ENCODE data around the gene RAD50. TPM values are rescaled to one million over a fixed set of nuclear protein-coding genes. Genes with fewer than 3 reads are reported as not detected.

The RAD50 gene
- total RNA-seq, 2 donors from 2014 or later: 28.4 to 32.7 TPM

DNA sequence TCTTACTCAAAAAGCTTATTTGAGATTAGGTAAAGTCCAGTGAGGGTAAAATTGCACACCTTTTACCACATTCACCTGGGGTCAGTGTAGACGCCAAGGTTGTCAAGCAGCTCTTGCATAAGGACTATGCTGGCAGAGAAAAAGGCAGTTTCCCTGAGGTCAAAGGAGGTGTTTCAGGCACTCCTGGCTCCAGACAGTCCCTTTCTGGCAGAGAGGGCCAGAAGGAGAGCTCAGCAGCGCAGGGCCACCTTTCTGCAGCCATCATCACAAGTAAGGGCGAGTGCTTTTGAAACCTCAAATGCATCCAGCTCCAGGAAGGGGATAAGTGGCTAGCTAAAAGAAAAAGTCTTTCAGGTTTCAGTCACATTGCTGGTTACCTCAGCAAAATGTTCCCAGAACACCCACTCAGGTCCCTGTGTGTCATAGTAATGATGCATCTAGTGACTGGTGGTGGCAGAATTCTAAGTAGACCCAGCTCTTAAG is 84.5 kb downstream of the RAD50 start:
- no peak for ATAC-seq (ENCODE audit: insufficient number of reproducible peaks, low FRiP score, low read depth)

DNA sequence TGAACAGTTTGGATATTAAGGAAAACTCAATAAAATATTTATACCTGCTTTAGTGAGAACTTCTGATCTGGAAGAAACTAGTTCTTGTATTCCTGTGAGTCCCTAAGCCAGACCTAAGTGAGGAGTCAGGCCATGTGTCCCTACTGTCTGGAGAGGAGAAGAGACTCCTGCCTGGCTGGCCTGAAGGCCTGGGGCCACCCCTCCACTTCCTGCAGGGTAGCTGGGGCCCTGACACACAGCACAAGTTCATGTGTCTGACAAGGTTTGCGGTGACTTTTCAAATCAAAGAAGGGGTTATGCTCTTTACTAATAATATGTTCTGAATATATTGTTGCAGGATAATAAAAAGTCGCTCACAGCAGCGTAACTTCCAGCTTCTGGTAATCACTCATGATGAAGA is 85.1 kb downstream of the RAD50 start:
- H3K27me3 ChIP-seq (replicated peaks; ENCODE audit: insufficient read depth): no peaks in the 10 kb centered on the region
- no peaks in the 10 kb centered on the region for H3K4me1 ChIP-seq (ENCODE audit: control insufficient read depth in 1 of 2, low read depth in 2 of 2)
- peaks cover 30% of the 10 kb centered on the region for H3K36me3 ChIP-seq
- H3K4me3 ChIP-seq: no peak overlapping the region
- H3K27ac ChIP-seq: no peak overlapping the region
- DNase-seq (ENCODE audit: low spot score): no peak
- TF ChIP-seq CTCF (IDR thresholded peaks at IDR 0.05): no peak
- no peak for ATAC-seq (ENCODE audit: insufficient number of reproducible peaks, low FRiP score, low read depth)
- H3K9me3 ChIP-seq: no peaks in the 10 kb centered on the region

More for the DNA sequence above, 84.5 kb downstream of the RAD50 start:
- Histone ChIP-seq H3K27me3 (replicated peaks; ENCODE audit: insufficient read depth) (no peaks in the 10 kb centered on the region), H3K4me3 (no peak overlapping the region), H3K36me3 (peaks cover 30% of the 10 kb centered on the region), H3K27ac (no peak overlapping the region), H3K9me3 (no peaks in the 10 kb centered on the region), H3K4me1 (ENCODE audit: control insufficient read depth in 1 of 2, low read depth in 2 of 2) (no peaks in the 10 kb centered on the region)
- no peak for TF ChIP-seq CTCF (IDR thresholded peaks at IDR 0.05)
- no peak for DNase-seq (ENCODE audit: low spot score)

GRCh38 chr5:132644177-132644576 is 87.4 kb downstream of the RAD50 start:
- Histone ChIP-seq H3K27ac (no peak overlapping the region), H3K27me3 (replicated peaks; ENCODE audit: insufficient read depth) (no peaks in the 10 kb centered on the region), H3K4me3 (no peak overlapping the region), H3K36me3 (peaks cover 13% of the 10 kb centered on the region), H3K9me3 (peaks cover 5% of the 10 kb centered on the region), H3K4me1 (ENCODE audit: control insufficient read depth in 1 of 2, low read depth in 2 of 2) (no peaks in the 10 kb centered on the region)
- no peak for ATAC-seq (ENCODE audit: insufficient number of reproducible peaks, low FRiP score, low read depth)
- no peak for DNase-seq (ENCODE audit: low spot score)
- TF ChIP-seq CTCF (IDR thresholded peaks at IDR 0.05): no peak

DNA sequence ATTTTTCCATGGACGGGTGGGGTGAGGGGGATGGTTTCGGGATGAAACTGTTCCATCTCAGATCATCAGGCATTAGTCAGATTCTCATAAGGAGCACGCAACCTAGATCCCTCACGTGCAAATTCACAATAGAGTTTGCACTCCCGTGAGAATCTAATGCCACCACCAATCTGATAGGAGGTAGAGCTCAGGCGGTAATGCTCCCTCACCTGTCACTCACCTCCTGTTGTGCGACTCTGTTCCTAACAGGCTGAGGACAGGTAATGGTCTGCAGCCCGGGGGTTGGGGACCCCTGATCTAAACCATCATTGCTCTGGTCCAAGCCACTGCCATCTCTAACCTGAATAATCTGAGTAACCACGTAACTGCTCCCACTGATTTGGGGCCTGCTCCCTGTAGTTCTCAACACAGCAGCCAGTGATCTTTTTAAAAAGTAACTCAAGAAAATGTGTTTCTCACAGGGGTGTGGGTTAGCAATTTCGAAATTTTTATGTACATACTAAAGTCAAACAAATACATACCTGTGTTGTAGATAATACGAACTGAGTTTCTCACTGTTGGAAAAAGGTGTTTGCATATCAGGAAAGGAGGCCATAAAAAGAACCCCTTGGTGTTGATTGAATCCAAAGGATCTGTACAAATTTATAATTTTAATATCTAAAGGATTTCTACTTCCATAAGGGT is 89.9 kb downstream of the RAD50 start:
- peaks cover 3% of the 10 kb centered on the region for H3K36me3 ChIP-seq
- TF ChIP-seq CTCF (IDR thresholded peaks at IDR 0.05): no peak
- no peak for ATAC-seq (ENCODE audit: insufficient number of reproducible peaks, low FRiP score, low read depth)
- H3K4me3 ChIP-seq: no peak overlapping the region
- DNase-seq (ENCODE audit: low spot score): no peak
- no peak overlapping the region for H3K27ac ChIP-seq
- peaks cover 5% of the 10 kb centered on the region for H3K9me3 ChIP-seq
- H3K27me3 ChIP-seq (replicated peaks; ENCODE audit: insufficient read depth): no peaks in the 10 kb centered on the region
- H3K4me1 ChIP-seq (ENCODE audit: control insufficient read depth in 1 of 2, low read depth in 2 of 2): no peaks in the 10 kb centered on the region

DNA sequence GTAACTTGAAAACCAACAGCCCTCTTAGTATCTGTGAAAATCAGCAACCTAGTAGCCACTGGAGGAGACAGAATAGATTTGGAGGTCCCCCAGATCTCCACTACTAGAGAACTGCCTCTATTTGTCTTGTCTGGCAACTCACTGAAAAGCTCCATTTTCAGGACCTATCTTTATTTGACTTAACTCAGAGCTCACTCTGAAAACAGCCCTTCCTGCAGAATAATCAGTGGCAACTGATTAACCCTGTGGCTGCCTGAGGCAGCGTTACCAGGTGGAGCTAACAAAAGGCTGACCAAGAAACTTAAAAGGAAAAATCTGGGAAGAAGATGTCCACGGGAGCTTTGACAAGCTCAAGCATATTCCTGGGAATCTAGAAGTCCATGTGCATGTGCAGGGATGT is 90.7 kb downstream of the RAD50 start:
- H3K27ac ChIP-seq: no peak overlapping the region
- DNase-seq (ENCODE audit: low spot score) (no peak), ATAC-seq (ENCODE audit: insufficient number of reproducible peaks, low FRiP score, low read depth) (no peak)
- peaks cover under 1% of the 10 kb centered on the region for H3K36me3 ChIP-seq
- peaks cover 5% of the 10 kb centered on the region for H3K9me3 ChIP-seq
- no peak for TF ChIP-seq CTCF (IDR thresholded peaks at IDR 0.05)
- H3K4me3 ChIP-seq: no peak overlapping the region
- H3K27me3 ChIP-seq (replicated peaks; ENCODE audit: insufficient read depth): no peaks in the 10 kb centered on the region
- no peaks in the 10 kb centered on the region for H3K4me1 ChIP-seq (ENCODE audit: control insufficient read depth in 1 of 2, low read depth in 2 of 2)
